ENCODE data around the gene KDM3A.

DNA sequence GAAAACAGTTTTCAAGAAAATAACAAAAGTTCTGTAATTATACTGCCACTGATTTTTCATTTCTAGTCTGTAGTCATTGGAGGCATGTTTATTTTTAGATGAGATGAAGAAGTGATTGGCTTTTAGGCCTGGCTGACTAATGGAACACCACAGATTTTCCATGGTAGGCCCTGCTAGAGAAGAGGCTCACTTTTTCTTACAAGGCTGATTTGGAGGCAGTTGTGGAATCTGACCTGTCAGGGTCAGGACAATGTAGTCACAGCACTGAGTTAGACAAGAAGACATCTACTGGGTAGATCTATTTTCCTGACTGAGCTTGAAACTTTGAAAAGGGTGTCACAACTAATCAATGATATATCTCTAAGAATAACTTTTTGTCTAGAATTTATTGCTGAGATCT is 43.9 kb downstream of the KDM3A start:
- TF ChIP-seq, protein P1, sequence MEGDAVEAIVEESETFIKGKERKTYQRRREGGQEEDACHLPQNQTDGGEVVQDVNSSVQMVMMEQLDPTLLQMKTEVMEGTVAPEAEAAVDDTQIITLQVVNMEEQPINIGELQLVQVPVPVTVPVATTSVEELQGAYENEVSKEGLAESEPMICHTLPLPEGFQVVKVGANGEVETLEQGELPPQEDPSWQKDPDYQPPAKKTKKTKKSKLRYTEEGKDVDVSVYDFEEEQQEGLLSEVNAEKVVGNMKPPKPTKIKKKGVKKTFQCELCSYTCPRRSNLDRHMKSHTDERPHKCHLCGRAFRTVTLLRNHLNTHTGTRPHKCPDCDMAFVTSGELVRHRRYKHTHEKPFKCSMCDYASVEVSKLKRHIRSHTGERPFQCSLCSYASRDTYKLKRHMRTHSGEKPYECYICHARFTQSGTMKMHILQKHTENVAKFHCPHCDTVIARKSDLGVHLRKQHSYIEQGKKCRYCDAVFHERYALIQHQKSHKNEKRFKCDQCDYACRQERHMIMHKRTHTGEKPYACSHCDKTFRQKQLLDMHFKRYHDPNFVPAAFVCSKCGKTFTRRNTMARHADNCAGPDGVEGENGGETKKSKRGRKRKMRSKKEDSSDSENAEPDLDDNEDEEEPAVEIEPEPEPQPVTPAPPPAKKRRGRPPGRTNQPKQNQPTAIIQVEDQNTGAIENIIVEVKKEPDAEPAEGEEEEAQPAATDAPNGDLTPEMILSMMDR (IDR thresholded peaks at IDR 0.05): no peak
- no peak for TF ChIP-seq POLR2A (IDR thresholded peaks at IDR 0.05)
- no peak for TF ChIP-seq POLR2AphosphoS5 (IDR thresholded peaks at IDR 0.05)
